HG03442 (cell line): ENCODE measurements around the gene SCAMP5.
A peak's percentile ranks its signal among the peaks of the same experiment; 100 is the strongest.

Experiments
- ATAC-seq: cut with Tn5 transposase; IDR thresholded peaks from one replicate; pipeline ENCODE4 v1.9.1; 2021; ENCODE audit warnings: mild to moderate bottlenecking, moderate library complexity; ENCODE audit not compliant: unreplicated experiment

SCAMP5 gene

GRCh38 chr15:75021341-75021740, 26.0 kb downstream of the SCAMP5 start:
- ATAC-seq, result no peak

DNA sequence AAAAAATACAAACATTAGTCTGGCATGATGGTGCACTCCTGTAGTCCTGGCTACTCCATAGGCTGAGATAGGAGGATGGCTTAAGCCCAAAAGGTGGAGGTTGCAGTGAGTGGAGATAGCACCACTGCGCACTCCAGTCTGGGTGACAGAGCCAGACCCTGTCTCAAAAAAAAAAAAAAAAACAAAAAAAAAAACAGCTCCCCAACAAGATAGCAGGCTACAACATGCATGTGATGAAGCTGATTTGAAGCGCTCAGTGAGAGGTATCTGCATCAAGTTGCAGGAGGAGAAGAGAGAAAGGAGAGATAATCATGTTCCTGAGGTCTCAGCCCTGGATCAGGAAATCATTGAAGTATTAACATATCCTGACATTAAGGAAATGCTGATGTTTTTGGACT, 27.4 kb downstream of the SCAMP5 start:
- no peak for ATAC-seq

GRCh38 chr15:75023181-75023871, 28.0 kb downstream of the SCAMP5 start, which contains the start of gene PPCDC:
Gene PPCDC (plus strand): TSS chr15:75023590. CDS start chr15:75028319, 4,729 bp downstream.
- ATAC-seq, result peak; percentile 94

DNA sequence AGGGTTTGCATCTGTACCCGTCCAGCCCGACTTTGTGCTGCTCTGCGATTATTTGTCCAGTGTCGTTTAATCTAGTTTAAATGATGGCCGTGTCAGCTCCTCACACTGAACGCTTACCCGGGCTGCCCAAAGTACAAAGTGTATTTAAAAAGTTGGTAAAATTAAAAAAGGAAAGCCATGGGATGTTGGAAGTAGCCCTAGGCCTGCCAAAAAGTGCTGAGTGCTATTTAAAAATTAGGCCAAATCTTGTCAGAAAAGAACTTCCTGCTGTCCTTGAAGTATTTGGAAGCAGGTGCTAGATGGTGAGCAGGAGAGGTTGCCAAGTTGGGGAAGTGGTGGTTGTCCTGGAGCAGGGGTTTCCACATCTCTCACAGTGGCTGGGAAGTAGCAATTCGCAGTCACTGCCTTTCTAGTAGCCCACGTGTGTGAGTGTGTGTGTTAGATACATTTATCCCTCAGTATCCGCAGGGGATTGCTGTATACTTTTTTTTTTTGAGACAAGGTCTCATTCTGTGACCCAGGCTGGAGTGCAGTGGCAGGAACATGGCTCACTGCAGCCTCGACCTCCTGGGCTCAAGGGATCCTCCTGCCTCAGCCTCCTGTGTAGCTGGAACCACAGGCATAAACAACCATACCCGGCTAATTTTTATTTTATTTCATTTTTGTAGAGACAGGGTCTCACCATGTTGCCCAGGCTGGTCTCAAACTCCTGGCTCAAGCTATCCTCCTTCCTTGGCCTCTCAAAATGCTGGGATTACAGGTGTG, 28.7 kb downstream of the SCAMP5 start:
- ATAC-seq, result no peak

DNA sequence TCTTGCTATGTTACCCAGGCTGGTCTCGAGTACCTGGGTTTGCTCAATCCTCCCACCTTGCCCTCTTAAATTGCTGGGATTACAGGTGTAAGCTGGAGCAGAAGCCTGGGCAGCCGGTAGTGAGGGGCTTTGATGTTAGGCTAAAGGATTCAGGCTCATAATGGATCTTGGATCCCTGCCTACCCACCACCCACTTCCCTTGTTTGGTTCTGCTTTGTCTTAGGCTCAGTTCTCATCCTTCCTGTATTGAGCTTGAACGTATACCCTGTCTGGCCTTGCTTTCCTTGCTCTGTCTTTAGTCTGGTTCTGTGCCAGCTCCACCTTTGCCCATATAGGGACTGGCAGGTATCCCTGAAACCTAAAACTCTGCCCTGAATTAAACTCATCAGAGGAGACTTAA, 29.7 kb downstream of the SCAMP5 start:
- ATAC-seq, result no peak

GRCh38 chr15:75025548-75026260, 30.3 kb downstream of the SCAMP5 start:
- ATAC-seq, result no peak

DNA sequence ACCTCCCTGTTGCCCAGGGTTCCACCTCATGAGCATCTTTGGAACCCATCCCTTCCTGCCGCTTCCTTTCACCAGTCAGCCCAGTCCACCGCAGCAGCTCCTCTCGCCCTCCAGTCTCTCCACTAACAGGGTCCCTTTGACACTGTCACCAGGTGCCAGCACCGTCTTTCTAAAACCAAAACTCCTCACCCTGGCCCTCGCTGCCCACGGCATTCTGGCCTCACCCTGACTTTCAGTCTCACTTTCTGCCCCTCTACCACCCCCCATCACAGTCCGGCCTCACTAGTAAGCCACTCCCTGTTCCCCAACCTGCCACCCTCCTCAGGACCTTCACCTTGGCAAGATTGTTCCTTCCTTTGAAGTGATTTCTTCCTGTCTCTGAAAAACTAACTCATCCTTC, 32.2 kb downstream of the SCAMP5 start:
- ATAC-seq, result no peak

DNA sequence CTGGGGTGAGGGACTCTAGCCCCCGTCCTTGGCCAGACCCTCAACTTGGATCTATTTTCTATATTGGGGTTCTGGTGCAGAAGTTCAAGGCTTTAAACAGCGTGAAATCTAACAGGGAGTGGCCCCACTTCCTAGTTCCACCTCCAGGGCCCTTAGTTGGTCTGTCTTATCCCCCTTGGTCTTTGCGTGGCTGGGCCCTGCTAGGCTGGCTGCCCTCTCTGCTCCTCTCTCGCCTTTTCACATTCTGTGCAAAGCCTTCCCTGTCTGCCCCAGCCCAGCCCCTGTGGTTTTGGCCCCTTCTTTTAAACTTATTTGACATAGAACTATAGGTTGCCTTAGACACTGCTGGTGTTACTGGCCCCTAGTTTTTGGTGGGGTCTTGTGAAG, 33.6 kb downstream of the SCAMP5 start:
- ATAC-seq, result no peak

DNA sequence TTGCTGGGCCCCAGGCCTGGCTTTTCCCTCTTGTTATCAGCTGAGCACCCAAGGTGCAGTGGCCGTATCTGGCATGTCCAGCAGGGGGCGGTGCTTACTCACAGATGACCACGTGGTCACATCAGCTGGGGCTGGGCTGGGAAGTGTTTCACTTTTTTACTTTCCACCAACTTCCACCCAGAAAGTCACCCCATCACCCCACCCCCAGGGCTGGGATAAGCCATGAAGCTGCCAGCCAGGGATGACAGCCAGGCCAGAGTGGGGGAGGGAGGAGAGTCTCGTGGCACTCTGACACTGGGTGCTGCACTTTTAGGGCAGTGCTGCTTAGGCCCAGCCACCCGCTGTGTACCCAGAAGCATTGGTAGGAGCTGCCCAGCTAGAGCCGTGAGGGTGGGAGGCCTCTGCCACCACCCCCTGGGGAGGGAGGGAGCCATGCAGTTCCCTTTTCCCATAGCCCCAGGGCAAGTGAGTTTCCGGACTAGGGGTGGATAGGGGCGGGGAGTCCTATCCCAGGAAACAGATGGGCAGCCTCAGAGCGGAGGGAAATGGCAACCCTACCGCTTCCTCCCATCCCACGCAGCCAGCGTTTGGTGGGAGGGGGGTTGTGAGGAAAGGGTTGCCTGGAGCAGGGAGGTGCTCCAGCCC, 34.1 kb downstream of the SCAMP5 start:
- ATAC-seq, result peak; percentile 50

DNA sequence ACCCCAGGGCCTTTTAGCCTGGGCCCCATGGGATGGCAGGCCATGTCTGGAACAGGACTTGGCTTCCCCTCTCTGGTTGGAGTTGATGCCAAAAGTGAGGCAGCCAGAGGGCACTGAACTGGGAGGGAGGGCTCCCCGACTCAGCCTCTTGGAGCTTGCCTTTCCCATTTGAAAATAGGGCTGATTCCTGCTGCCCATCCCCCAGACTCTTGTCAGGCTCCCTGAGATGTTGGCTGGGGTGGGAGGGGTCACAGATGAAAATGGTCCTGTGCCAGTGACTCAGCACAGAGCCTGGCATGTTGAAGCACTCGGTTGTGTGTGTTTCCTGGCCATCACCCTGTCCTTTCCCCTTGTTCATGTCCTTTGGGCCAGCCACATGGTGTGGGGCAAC, 34.7 kb downstream of the SCAMP5 start:
- no peak for ATAC-seq

DNA sequence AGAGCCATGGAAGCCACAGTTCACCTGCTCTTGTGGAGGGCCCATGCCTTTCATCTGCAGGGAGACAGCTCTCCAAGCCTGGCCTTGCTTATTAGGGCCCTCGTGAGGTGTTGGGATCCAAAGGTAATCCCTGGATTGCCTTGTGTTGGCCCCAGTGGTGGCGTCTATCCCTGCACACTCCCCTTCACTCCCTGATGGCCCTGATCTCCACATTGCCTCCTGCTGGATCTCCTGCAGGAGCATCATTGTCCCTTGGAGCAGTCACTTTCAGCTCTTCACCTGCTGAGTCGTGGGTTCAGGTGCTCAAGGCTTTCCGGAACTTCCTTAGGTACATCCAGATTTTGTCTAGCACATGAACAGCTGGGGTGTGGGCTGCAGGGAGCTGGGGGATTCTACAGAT, 35.1 kb downstream of the SCAMP5 start:
- no peak for ATAC-seq

- ATAC-seq, result no peak
These were observed 36.5 kb downstream of the SCAMP5 start for GRCh38 chr15:75031848-75032247.

GRCh38 chr15:75032395-75032794, 37.0 kb downstream of the SCAMP5 start:
- ATAC-seq, result no peak

- no peak for ATAC-seq
These were observed 38.4 kb downstream of the SCAMP5 start for GRCh38 chr15:75033809-75034208.

DNA sequence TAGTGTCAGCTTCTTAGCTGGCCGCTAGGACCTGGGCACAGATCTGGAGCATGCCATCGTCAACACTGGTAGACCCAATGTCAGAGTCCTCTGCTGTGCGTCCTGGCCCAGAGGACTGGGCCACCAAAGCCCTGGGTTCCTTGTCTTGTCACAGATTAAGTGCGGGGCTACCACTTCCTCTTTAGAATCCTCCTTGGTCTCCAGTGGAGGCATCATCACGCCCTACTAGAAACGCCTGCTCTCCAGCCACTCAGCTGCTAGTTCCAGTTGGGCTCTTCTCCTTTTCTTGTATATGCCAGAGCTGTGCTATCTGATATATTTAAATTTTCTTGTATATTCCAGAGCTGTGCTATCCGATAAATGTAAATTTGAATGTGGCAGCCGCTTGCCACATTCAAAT, 39.3 kb downstream of the SCAMP5 start:
- no peak for ATAC-seq

DNA sequence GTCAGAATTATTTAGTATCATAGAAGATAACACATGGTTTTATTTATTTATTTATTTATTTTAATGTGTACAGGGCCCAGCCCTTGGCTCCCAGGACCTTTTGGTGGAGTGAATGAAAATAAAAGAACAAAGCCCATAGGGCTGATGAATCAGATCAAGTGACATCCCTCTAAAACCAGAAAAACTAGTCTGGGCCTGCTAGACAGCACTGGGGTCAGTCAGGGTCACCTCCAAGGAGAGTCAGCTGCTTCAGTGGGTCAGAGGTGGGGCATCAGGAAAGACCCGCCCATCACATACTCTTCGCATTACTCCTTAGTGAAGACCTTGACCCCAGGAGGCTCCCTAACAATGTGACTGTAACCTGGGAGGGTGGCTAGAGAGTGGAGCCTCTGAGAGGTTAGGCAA, 40.9 kb downstream of the SCAMP5 start:
- ATAC-seq, result no peak

- no peak for ATAC-seq
These were observed 42.3 kb downstream of the SCAMP5 start for GRCh38 chr15:75037685-75038084.

GRCh38 chr15:75038231-75038630, 42.9 kb downstream of the SCAMP5 start:
- ATAC-seq, result no peak

DNA sequence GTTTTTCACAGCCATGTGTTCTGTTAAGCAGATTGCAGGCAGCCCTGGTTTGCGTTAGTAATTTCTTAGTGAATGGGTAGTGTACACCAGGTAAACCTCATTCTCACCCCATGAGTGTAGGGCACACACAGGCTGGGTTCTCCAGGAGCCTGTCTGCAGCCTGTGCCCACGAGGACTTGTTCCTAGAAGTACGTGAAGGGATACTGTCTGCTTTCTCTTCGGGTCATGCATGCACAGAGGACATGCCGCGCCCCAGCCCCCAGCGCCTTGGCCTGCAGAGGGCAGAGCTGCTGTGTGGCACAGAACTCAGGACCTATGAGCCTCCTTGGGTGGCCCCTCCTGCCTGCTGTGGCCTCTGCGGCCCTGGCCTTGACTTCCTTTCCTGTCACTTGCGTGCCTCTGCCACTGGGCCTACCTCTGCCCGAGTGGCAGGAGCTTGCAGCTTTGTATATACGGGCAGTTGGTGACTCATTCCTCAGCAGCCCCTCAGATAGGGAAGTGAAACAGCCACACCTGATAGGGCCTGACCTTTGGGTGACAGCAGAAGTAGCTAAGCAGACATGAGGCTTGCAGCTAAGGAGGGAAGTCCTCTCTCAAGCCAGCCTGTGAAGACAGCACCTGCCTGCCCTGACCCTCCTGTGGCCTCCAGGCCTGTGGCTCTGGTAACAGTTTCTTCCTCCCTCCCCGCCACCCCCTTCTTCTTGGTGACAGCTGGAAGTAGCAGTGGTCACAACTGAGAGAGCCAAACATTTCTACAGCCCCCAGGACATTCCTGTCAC, 47.6 kb downstream of the SCAMP5 start:
- ATAC-seq, result peak; percentile 61

DNA sequence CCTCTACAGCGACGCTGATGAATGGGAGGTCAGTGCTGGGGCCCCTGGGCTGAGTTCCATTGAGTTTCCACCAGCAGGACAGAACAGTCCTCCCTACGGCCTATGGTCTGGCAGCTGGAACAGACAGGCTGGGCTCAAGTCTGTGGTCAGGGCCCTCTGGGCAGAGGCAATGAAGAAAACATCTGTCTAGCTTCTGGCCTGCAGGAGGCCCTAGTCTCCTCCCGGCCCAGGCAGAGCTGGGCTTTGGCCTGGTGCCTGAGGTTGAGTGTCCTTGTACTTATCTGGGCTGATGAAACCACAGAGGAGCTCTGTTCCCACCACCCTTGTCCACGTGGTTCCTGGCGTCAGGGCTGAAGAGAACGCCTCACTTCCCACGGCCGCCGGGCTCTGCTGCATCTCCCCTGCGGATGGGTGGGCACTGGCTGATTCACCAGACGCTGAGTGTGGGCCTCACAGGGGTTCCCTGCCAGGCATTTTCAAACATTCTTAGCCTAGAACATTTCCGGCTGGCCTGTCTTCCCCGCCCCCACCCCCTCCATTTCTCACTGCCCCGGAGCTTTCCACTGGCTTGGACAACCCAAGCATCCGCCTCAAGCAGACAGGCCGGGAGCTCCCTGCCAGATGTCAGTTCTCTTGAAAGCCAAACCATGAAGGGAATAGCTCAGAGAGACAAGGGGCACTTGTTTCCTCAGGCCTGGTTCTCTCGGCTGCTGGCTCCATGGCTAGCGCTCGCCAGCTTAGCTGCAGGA, 48.3 kb downstream of the SCAMP5 start:
- ATAC-seq, result peak; percentile 28
